Measurements from ENCODE around the gene SMURF2. TPM values are rescaled to one million over a fixed set of nuclear protein-coding genes. Genes with fewer than 3 reads are reported as not detected.

Gene SMURF2
- total and polyA plus RNA-seq, 10 of the 15 experiments (the other 5 are each of a cell fraction or from before 2014, with no cell fraction given): 2.8 to 13.4 (median 7.5) TPM

DNA sequence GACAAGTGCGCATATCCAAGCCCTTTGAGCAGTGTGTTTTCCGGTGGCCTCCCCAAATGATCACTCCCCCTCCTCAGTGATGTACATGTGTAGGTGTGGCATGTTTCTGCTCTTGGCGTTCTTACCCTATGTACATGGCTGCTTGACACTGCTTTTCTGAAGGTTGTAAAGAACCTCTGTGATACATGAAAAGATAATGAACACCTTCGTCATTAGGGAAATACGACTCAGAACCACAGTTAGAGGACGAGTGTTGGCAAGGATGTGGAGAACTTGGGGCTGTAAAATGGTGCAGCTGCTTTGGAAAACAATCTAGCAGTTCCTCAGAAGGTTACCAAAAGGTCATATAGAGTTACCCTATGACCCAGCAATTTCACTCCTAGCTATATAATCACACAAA, 126.8 kb downstream of the SMURF2 start:
- ChIA-PET SMC1A (ENCODE audit: uncharacterized antibody, unreplicated experiment) (interaction anchor here (0.8 to 1.0 kb wide), 2 partner anchors 10 to 114 kb away, joined by 3 to 4 read pairs; no protein-coding TSS in a partner anchor), RAD21 (ENCODE audit: unreplicated experiment) (no interaction called here), POLR2A (no interaction called here), CTCF (interaction anchor here (0.6 to 2.2 kb wide), 3 partner anchors 20 to 222 kb away, joined by 3 to 5 read pairs (median 3); no protein-coding TSS in a partner anchor)
- Histone ChIP-seq H3K27ac (ENCODE audit: control insufficient read depth, insufficient read depth) (no peak overlapping the region), H3K4me1 (ENCODE audit: control insufficient read depth, insufficient read depth, low read length) (no peaks in the 10 kb centered on the region), H3K36me3 (ENCODE audit: control insufficient read depth in 2 of 2, insufficient read depth in 2 of 2, low read length in 1 of 2) (peaks cover 12 to 43% of the 10 kb centered on the region in 2 experiments), H3K79me2 (ENCODE audit: control insufficient read depth, insufficient read depth, low read length) (no peaks in the 10 kb centered on the region), H2AFZ (ENCODE audit: control insufficient read depth, low read depth, low read length) (no peak overlapping the region), H4K20me1 (ENCODE audit: control insufficient read depth, insufficient read depth) (no peaks in the 10 kb centered on the region), H3K27me3 (replicated peaks in 1 of 2; ENCODE audit: control insufficient read depth in 2 of 2, insufficient read depth in 2 of 2, low read length in 1 of 2) (no peaks in the 10 kb centered on the region), H3K4me3 (no peak overlapping the region), H3K9ac (ENCODE audit: control insufficient read depth, insufficient read depth, low read length) (no peak overlapping the region), H3K9me3 (replicated peaks; ENCODE audit: control insufficient read depth, insufficient read depth, low read length) (no peaks in the 10 kb centered on the region), H3K4me2 (ENCODE audit: control insufficient read depth, insufficient read depth) (no peak overlapping the region)
- intact Hi-C loops (cut with micrococcal nuclease; ENCODE audit: unreplicated experiment) (no loop called here), in situ Hi-C loops (cut with MboI) (no loop called here)
- TF ChIP-seq TCF7 (IDR thresholded peaks at IDR 0.05; ENCODE audit: borderline replicate concordance) (no peak), DPF2 (IDR thresholded peaks at IDR 0.05) (no peak), STAT1 (conservative IDR thresholded peaks at IDR 0.05) (no peak), FOXK2 (IDR thresholded peaks at IDR 0.05) (no peak), CHD1 (IDR thresholded peaks at IDR 0.05; ENCODE audit: low read depth, low read length) (no peak), GATAD2B (conservative IDR thresholded peaks at IDR 0.05; ENCODE audit: low read depth) (no peak), RELA (IDR thresholded peaks at IDR 0.05; ENCODE audit: borderline replicate concordance, partially characterized antibody) (no peak), ZNF207 (IDR thresholded peaks at IDR 0.05; ENCODE audit: borderline replicate concordance) (no peak), NFYB (IDR thresholded peaks at IDR 0.05; ENCODE audit: insufficient read depth, low read depth, low read length) (no peak)
- 86% methylated on average over 6 of the region's 6 CpGs for WGBS (ENCODE audit: insufficient coverage, insufficient replicate concordance, low lambda C conversion rate, missing lambda C conversion rate)
- DNase-seq (ENCODE audit: low read depth, low spot score): no peak
- FAIRE-seq: no peak
- ATAC-seq: no peak
- BruUV-seq (replicated peaks): no TSS peak
